Activated T-cell treated with anti-CD3 and anti-CD28 coated beads for 4 hours (primary cell): ENCODE data around the gene SPI1.

Experiments used
- DNase-seq: peaks from one replicate; pipeline ENCODE4 v3.0.0-alpha.2; 2020

The SPI1 gene

GRCh38 chr11:47356129-47356997 is 22.0 kb downstream of the SPI1 start:
- no peak for DNase-seq

DNA sequence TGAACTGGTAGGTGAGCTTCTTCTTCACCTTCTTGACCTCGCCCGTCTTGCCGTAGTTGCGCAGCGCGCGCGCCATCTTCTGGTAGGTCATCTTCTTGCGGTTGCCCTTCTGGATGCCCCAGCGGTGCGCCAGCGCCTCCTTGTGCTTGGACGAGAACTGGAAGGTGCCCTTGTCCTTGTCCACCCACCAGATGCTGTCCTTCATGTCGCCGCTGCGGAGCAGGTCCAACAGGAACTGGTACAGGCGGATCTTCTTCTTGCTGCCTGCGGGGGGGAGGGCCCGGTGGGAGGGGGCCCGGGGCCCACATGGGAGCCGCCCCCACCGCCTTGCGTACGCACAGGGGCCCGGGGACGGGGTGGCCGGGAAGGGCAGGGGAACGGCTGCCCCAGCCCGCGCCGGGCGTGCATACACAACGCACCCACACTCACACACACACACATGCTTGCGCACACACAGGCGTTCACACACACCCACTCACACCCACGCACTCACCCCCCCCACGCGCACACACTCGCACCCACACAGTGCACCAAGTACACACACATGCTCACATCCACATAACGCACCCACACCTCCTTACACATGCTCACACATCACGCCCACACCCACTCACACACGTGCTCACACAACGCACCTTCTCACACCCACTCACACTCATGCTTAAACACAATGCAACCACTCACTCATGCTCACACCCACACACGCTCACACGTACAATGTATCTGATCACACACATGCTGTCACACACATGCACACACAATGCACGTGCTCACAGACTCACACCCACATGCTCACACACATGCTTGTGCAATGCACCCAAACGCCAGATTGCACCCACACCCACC is 22.8 kb downstream of the SPI1 start:
- no peak for DNase-seq

DNA sequence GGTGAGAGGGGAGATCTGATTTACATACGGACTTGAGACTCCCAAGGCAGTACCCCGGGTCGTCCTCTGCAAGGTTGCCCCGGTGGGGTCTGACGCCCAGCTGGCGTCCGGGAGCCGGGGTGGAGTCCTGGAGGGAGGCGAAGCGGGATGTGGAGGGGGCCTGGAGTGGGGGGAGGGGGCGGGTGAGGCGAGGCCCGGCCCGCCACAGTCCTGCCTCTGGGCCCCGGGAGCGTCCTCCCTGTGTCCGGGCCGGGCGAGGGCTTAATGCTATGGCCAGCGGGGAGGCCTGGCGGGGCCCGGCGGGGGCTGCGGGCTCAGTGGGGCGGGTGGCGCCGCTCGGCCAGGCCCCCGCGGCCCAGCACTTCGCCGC is 23.4 kb downstream of the SPI1 start:
- no peak for DNase-seq

GRCh38 chr11:47353978-47354774 is 24.2 kb downstream of the SPI1 start:
- DNase-seq: no peak

GRCh38 chr11:47352556-47352955 is 25.8 kb downstream of the SPI1 start, which contains the start of gene MYBPC3:
TSS of gene MYBPC3 (minus strand) at chr11:47352702. CDS start at chr11:47352647, 55 bp downstream.
- DNase-seq: no peak

GRCh38 chr11:47351156-47352126 is 26.9 kb downstream of the SPI1 start:
- DNase-seq: no peak

- no peak for DNase-seq
Measured at GRCh38 chr11:47350315-47350714, 28.0 kb downstream of the SPI1 start.

- DNase-seq: no peak
Measured at GRCh38 chr11:47349521-47350095, 28.7 kb downstream of the SPI1 start.

- DNase-seq: no peak
Measured at GRCh38 chr11:47348859-47349258, 29.5 kb downstream of the SPI1 start.

DNA sequence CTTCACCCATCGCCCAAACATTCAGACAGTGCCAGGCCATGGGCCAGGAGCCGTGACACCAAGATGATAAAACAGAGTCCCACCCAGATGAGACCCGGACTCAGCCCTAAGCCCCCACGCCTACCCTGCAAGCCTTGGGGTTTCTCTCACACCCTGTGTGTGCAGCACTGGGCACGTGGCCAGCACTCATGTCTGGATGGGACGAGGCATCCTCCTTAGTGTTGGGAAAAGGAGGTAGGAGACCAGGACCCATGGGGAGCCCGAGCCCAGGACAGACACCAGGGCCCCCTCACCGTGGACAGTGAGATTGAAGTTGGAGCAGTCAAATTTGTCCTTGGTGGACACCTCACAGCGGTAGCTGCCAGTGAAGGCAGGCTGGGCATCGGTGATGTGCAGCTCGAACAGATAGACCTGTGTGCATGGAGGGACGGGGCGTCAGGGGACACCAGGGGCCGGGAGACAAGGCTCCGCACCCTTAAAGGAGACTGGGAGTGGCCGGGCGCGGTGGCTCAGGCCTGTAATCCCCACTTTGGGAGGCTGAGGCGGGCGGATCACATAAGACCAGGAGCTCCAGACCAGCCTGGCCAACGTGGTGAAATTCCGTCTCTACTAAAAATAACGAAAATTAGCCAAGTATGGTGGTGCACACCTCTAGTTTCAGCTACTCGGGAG is 30.1 kb downstream of the SPI1 start:
- DNase-seq: no peak

- no peak for DNase-seq
Measured at GRCh38 chr11:47347137-47347536, 31.2 kb downstream of the SPI1 start.

- DNase-seq: no peak
Measured at GRCh38 chr11:47345890-47346563, 32.3 kb downstream of the SPI1 start.

- no peak for DNase-seq
Measured at GRCh38 chr11:47342854-47343253, 35.5 kb downstream of the SPI1 start.

DNA sequence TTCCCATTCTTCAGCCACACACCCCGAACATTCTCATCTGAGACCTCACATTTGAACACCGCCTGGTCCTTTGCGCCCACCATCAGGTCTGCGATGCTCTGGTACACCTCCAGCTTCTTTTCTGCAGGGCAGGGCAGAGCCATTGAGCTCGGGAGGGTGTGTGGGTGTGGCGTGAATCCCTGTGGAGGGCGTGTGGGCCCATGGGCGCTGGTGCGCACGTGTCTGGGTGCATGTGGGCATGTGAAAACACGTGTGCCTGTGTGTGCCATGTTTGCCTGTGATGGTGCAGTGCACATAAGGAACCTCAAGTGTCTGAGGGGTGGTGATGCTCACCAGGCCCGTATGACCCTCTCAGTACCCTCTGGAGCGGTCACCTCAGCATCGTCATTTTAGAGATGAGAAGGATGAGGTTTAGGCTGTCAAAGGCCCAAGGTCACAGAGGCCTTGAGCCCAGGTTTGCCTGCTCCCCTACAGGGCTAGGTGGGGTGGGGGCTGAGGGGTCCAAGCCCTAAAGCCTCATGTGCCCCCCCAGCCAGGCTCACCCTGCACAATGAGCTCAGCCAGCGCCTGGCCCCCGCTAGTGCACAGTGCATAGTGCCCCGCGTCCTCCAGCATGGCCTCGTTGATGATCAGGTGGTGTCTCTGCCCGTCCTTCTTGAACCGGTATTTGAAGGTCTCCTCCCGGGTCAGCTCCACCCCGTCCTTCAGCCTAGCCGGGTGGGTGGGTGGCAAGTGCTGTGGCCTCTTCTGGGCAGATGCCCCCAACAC is 36.1 kb downstream of the SPI1 start:
- DNase-seq: no peak

GRCh38 chr11:47340980-47341775 is 37.2 kb downstream of the SPI1 start:
- no peak for DNase-seq

GRCh38 chr11:47340010-47340409 is 38.3 kb downstream of the SPI1 start:
- no peak for DNase-seq

DNA sequence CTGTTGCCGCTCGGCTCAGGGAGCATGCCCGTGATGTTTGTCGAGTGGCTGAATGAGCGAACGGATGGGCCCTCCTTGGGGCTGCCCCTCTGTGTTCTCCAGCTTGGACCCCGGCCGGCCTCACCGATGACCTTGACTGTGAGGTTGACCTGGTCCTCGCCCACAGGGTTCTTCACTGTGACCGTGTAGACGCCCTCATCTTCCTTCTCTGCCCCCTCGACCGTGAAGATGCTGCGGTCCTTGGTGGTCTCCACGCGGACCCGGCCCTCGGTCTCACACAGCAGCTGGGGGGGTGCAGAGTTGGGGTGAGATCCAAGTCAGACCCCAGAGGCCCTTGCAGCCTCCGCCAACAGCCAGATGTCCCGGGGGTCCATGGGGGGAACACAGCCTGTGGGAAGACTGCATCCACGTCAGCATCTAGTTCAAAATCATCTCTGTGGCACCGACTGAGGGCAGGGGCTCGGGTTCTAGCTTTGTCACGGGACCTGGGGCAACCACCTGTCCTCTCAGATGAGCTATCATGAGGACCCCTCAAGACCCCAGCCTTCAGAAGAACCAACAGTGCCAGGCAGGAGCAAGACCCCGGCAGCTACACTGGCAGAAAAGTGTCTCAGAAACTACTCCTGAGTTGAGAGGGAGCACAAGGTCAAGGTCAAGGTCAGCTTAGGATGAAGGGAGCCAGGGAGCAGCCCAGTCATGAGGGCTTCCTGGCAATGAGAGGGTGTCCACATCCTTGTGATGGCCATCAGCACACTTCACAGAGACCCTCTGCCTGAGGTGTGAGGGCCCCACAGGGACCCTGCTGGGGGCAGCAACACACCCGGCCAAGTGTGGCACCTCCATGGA is 39.7 kb downstream of the SPI1 start:
- DNase-seq: no peak
